ENCODE measurements around the gene PSIP1. TPM values are rescaled to one million over a fixed set of nuclear protein-coding genes. Genes with fewer than 3 reads are reported as not detected.

PSIP1 gene
- total RNA-seq, 2 experiments from 2014 or later: 146 to 151 TPM

GRCh38 chr9:15552636-15553527 lies 42.1 kb upstream of the PSIP1 start, which contains the start of gene CCDC171:
TSS of gene CCDC171 (plus strand) at chr9:15553043. CDS start at chr9:15564089, 11,046 bp downstream.
- Histone ChIP-seq H3K4me1 (ENCODE audit: insufficient read depth, low read length, poor library complexity, severe bottlenecking) (peaks cover 41% of the 10 kb centered on the region), H3K36me3 (ENCODE audit: insufficient read depth, low read length) (peaks cover 9% of the 10 kb centered on the region; the same call in 1 of the 2 replicates), H3K9me3 (ENCODE audit: low read length) (no peaks in the 10 kb centered on the region), H3K9me2 (ENCODE audit: insufficient read depth, low read length) (no peaks in the 10 kb centered on the region), H3K4me3 (ENCODE audit: low read depth, low read length, poor library complexity, severe bottlenecking) (peak within 1 kb of the TSS; percentile 82), H4K20me1 (ENCODE audit: insufficient read depth, low read length) (no peaks in the 10 kb centered on the region), H2AFZ (ENCODE audit: low read length) (peak within 1 kb of the TSS; percentile 83), H3K4me2 (ENCODE audit: low read length) (peak within 1 kb of the TSS; percentile 96), H3K79me2 (ENCODE audit: insufficient read depth, low read depth, low read length) (peaks cover 17% of the 10 kb centered on the region; the same call in 1 of the 2 replicates), H3K27ac (ENCODE audit: low read depth, low read length, poor library complexity, severe bottlenecking) (peak within 1 kb of the TSS; percentile 87)
- no peak for TF ChIP-seq CTCF (conservative IDR thresholded peaks at IDR 0.05; ENCODE audit: low read length)
- TF ChIP-seq EZH2phosphoT487 (IDR thresholded peaks at IDR 0.05; ENCODE audit: borderline replicate concordance, low read depth, low read length): no peak
- ChIA-PET CTCF (ENCODE audit: unreplicated experiment) (interaction anchor here (0.6 to 1.5 kb wide), 4 partner anchors 10 to 1101 kb away, joined by 3 to 9 read pairs (median 6); no protein-coding TSS in a partner anchor), POLR2A (interaction anchor here (0.5 to 6.9 kb wide), 27 partner anchors 8 to 180 kb away, joined by 3 to 110 read pairs (median 4); partner anchors contain the start of genes PSIP1 and SNAPC3)
- DNase-seq (ENCODE audit: low spot score): peak; percentile 95
- intact Hi-C loops (cut with micrococcal nuclease; ENCODE audit: unreplicated experiment): loop anchor here (1.0 to 5.0 kb wide), 5 partner anchors 42 to 1231 kb away; partner anchors contain the start of genes SNAPC3 and ZDHHC21
- TSS peak; percentile 89 for BruUV-seq (replicated peaks)

- Histone ChIP-seq H3K27ac (ENCODE audit: low read depth, low read length, poor library complexity, severe bottlenecking) (no peak overlapping the region), H3K4me1 (ENCODE audit: insufficient read depth, low read length, poor library complexity, severe bottlenecking) (peaks cover 31% of the 10 kb centered on the region), H3K9me3 (ENCODE audit: low read length) (no peaks in the 10 kb centered on the region), H3K4me2 (ENCODE audit: low read length) (no peak overlapping the region), H4K20me1 (ENCODE audit: insufficient read depth, low read length) (no peaks in the 10 kb centered on the region), H3K36me3 (ENCODE audit: insufficient read depth, low read length) (no peaks in the 10 kb centered on the region), H3K79me2 (ENCODE audit: insufficient read depth, low read depth, low read length) (peaks cover 4% of the 10 kb centered on the region; the same call in 1 of the 2 replicates), H2AFZ (ENCODE audit: low read length) (no peak overlapping the region; the same call in 1 of the 2 replicates), H3K9me2 (ENCODE audit: insufficient read depth, low read length) (no peaks in the 10 kb centered on the region), H3K4me3 (ENCODE audit: low read depth, low read length, poor library complexity, severe bottlenecking) (no peak overlapping the region)
- TF ChIP-seq EZH2phosphoT487 (IDR thresholded peaks at IDR 0.05; ENCODE audit: borderline replicate concordance, low read depth, low read length): no peak
- no peak for TF ChIP-seq CTCF (conservative IDR thresholded peaks at IDR 0.05; ENCODE audit: low read length)
- DNase-seq (ENCODE audit: low spot score): no peak
- intact Hi-C loops (cut with micrococcal nuclease; ENCODE audit: unreplicated experiment): loop anchor here (5.0 kb wide), 2 partner anchors 857 to 1227 kb away; partner anchors contain the start of gene ZDHHC21
- ChIA-PET POLR2A (interaction anchor here (0.6 to 6.9 kb wide), 4 partner anchors 11 to 95 kb away, joined by 6 to 110 read pairs (median 15); partner anchors contain the start of gene PSIP1), CTCF (ENCODE audit: unreplicated experiment) (interaction anchor here (1.6 kb wide), 1 partner anchor 11 kb away, joined by 4 read pairs; no protein-coding TSS in a partner anchor)
- no TSS peak for BruUV-seq (replicated peaks)
Measured at GRCh38 chr9:15549611-15550010, 38.8 kb upstream of the PSIP1 start.
